ENCODE data around the gene ANO2.

ANO2 gene

DNA sequence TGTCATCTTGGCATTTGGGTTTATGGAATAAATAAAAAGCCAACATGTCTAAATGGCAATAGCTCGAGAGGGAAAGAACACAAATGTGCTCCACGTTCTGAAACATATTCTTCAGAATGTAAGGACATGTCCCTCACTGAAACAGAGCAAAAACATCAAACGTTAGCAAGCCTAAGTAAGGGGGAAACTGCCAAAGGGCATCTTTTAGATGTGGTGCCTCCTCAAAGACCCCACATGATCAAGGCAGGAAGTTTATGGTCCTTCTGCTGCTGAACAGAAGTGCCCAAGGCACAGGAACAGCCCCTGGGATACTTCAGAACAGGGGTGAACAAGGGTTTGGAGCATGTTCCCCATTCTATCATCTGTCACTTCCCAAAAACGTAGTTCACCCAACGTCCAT, 227.0 kb downstream of the ANO2 start:
- Histone ChIP-seq H3K18ac (ENCODE audit: low read length) (no peak overlapping the region), H3K4me3 (ENCODE audit: low read length in 2 of 2) (no peak overlapping the region), H3K23ac (ENCODE audit: low read depth, low read length, poor library complexity) (no peak overlapping the region), H2BK5ac (ENCODE audit: low read length) (no peak overlapping the region), H3K9me3 (replicated peaks in 1 of 2; ENCODE audit: control insufficient read depth in 2 of 2, insufficient read depth in 1 of 2, low read depth in 1 of 2, low read length in 2 of 2) (no peaks in the 10 kb centered on the region), H2BK120ac (ENCODE audit: low read depth, low read length) (no peak overlapping the region), H3K4me1 (ENCODE audit: control insufficient read depth in 2 of 2, insufficient read depth in 1 of 2, low read depth in 1 of 2, low read length in 2 of 2) (peaks cover 7 to 14% of the 10 kb centered on the region in 2 donors), H2BK12ac (ENCODE audit: low read length) (no peak overlapping the region), H3K79me1 (ENCODE audit: low read depth, low read length) (no peaks in the 10 kb centered on the region), H3K27ac (replicated peaks; ENCODE audit: low read length) (no peak overlapping the region), H2BK15ac (ENCODE audit: low read length) (no peak overlapping the region), H3K36me3 (replicated peaks in 1 of 2; ENCODE audit: control insufficient read depth in 2 of 2, insufficient read depth in 2 of 2, low read length in 2 of 2) (no peaks in the 10 kb centered on the region), H4K8ac (ENCODE audit: low read depth, low read length) (no peak overlapping the region), H3K27me3 (ENCODE audit: control insufficient read depth in 3 of 3, insufficient read depth in 3 of 3, low read depth in 1 of 3, low read length in 3 of 3) (no peaks in the 10 kb centered on the region), H2AFZ (ENCODE audit: low read length) (no peak overlapping the region), H4K91ac (ENCODE audit: low read depth, low read length, poor library complexity) (no peak overlapping the region), H3K9ac (ENCODE audit: low read depth, low read length, poor library complexity) (no peak overlapping the region), H3K4me2 (ENCODE audit: insufficient read depth, low read length, poor library complexity, severe bottlenecking) (no peak overlapping the region), H3K4ac (ENCODE audit: low read length) (no peak overlapping the region), H3K14ac (ENCODE audit: low read length) (no peak overlapping the region), H2AK5ac (ENCODE audit: low read depth, low read length) (no peak overlapping the region)
- DNase-seq (ENCODE audit: low spot score) = no peak
- no CpG with 5 or more reads among the region's 5 CpGs for WGBS, 2 donors (ENCODE audit: extremely low coverage in 2 of 2, insufficient read length in 2 of 2, insufficient replicate concordance in 1 of 2)

DNA sequence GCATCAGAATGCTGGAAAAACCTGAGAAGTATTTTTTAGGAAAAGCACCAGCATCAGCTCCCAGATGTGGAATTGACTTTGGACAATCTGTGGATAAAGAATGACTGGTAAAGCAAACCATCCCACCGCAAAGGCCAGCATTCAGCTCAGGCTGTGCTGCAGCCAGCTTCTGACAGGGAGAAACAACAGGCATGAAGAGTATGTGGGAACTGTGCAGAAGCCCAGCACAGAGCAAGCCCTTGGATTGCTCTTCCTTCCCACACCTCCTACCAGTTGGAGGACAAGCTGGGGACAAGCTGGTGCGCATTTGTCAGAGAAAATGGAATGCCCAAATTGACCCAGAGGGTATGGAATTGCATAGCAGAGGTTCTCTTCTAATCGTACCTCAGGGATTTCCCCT, 228.1 kb downstream of the ANO2 start:
- H2AK5ac ChIP-seq (ENCODE audit: low read depth, low read length) = no peak overlapping the region
- no peak overlapping the region for H3K4ac ChIP-seq (ENCODE audit: low read length)
- H2AFZ ChIP-seq (ENCODE audit: low read length) = no peak overlapping the region
- H2BK120ac ChIP-seq (ENCODE audit: low read depth, low read length) = no peak overlapping the region
- H3K9me3 ChIP-seq (replicated peaks in 1 of 2; ENCODE audit: control insufficient read depth in 2 of 2, insufficient read depth in 1 of 2, low read depth in 1 of 2, low read length in 2 of 2) = no peaks in the 10 kb centered on the region
- no peak overlapping the region for H4K91ac ChIP-seq (ENCODE audit: low read depth, low read length, poor library complexity)
- WGBS, 2 donors (ENCODE audit: extremely low coverage in 2 of 2, insufficient read length in 2 of 2, insufficient replicate concordance in 1 of 2) = no CpG with 5 or more reads among the region's 3 CpGs
- H3K4me2 ChIP-seq (ENCODE audit: insufficient read depth, low read length, poor library complexity, severe bottlenecking) = no peak overlapping the region
- H2BK12ac ChIP-seq (ENCODE audit: low read length) = no peak overlapping the region
- H3K23ac ChIP-seq (ENCODE audit: low read depth, low read length, poor library complexity) = no peak overlapping the region
- H3K9ac ChIP-seq (ENCODE audit: low read depth, low read length, poor library complexity) = no peak overlapping the region
- no peak overlapping the region for H3K18ac ChIP-seq (ENCODE audit: low read length)
- no peaks in the 10 kb centered on the region for H3K79me1 ChIP-seq (ENCODE audit: low read depth, low read length)
- H3K4me1 ChIP-seq (ENCODE audit: control insufficient read depth in 2 of 2, insufficient read depth in 1 of 2, low read depth in 1 of 2, low read length in 2 of 2) = peaks cover 4 to 14% of the 10 kb centered on the region in 2 donors
- no peaks in the 10 kb centered on the region for H3K36me3 ChIP-seq (replicated peaks in 1 of 2; ENCODE audit: control insufficient read depth in 2 of 2, insufficient read depth in 2 of 2, low read length in 2 of 2)
- no peaks in the 10 kb centered on the region for H3K27me3 ChIP-seq (ENCODE audit: control insufficient read depth in 3 of 3, insufficient read depth in 3 of 3, low read depth in 1 of 3, low read length in 3 of 3)
- no peak overlapping the region for H2BK15ac ChIP-seq (ENCODE audit: low read length)
- no peak overlapping the region for H2BK5ac ChIP-seq (ENCODE audit: low read length)
- no peak overlapping the region for H3K14ac ChIP-seq (ENCODE audit: low read length)
- no peak overlapping the region for H3K4me3 ChIP-seq (ENCODE audit: low read length in 2 of 2)
- no peak for DNase-seq (ENCODE audit: low spot score)
- no peak overlapping the region for H4K8ac ChIP-seq (ENCODE audit: low read depth, low read length)
- H3K27ac ChIP-seq (replicated peaks; ENCODE audit: low read length) = no peak overlapping the region

DNA sequence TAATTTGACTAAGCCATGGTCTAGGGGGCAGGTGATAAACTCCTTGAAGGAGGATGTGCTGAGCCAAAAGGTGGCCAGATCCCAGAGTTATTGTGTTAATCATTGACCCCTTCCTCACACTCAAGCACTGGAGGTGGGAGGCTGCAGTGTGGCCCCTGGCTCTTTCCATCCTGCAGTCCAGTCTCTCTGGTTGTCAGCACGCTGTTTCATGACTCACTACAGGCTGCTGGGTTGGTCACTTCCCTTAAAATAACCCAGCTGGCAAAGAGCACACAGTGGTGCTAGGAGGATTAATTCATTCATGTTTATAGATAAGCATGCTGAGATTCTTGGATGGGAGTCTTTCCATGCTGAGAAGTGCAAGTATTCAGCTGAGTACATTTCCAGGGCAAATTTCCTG, 228.9 kb downstream of the ANO2 start:
- H3K9ac ChIP-seq (ENCODE audit: low read depth, low read length, poor library complexity) = no peak overlapping the region
- no peak overlapping the region for H2AFZ ChIP-seq (ENCODE audit: low read length)
- H3K27ac ChIP-seq (replicated peaks; ENCODE audit: low read length) = no peak overlapping the region
- no peak overlapping the region for H2BK15ac ChIP-seq (ENCODE audit: low read length)
- no peak overlapping the region for H2BK5ac ChIP-seq (ENCODE audit: low read length)
- H3K79me1 ChIP-seq (ENCODE audit: low read depth, low read length) = no peaks in the 10 kb centered on the region
- H4K8ac ChIP-seq (ENCODE audit: low read depth, low read length) = no peak overlapping the region
- H3K4ac ChIP-seq (ENCODE audit: low read length) = no peak overlapping the region
- no peak overlapping the region for H4K91ac ChIP-seq (ENCODE audit: low read depth, low read length, poor library complexity)
- no CpG with 5 or more reads among the region's 1 CpG for WGBS, 2 donors (ENCODE audit: extremely low coverage in 2 of 2, insufficient read length in 2 of 2, insufficient replicate concordance in 1 of 2)
- peaks cover 4 to 14% of the 10 kb centered on the region in 2 donors for H3K4me1 ChIP-seq (ENCODE audit: control insufficient read depth in 2 of 2, insufficient read depth in 1 of 2, low read depth in 1 of 2, low read length in 2 of 2)
- no peak overlapping the region for H3K4me2 ChIP-seq (ENCODE audit: insufficient read depth, low read length, poor library complexity, severe bottlenecking)
- no peak overlapping the region for H3K23ac ChIP-seq (ENCODE audit: low read depth, low read length, poor library complexity)
- no peak overlapping the region for H2BK12ac ChIP-seq (ENCODE audit: low read length)
- no peak overlapping the region for H2AK5ac ChIP-seq (ENCODE audit: low read depth, low read length)
- H3K4me3 ChIP-seq (ENCODE audit: low read length in 2 of 2) = no peak overlapping the region
- no peak overlapping the region for H3K14ac ChIP-seq (ENCODE audit: low read length)
- H3K27me3 ChIP-seq (ENCODE audit: control insufficient read depth in 3 of 3, insufficient read depth in 3 of 3, low read depth in 1 of 3, low read length in 3 of 3) = no peaks in the 10 kb centered on the region
- H3K18ac ChIP-seq (ENCODE audit: low read length) = no peak overlapping the region
- DNase-seq (ENCODE audit: low spot score) = no peak
- H3K36me3 ChIP-seq (replicated peaks in 1 of 2; ENCODE audit: control insufficient read depth in 2 of 2, insufficient read depth in 2 of 2, low read length in 2 of 2) = no peaks in the 10 kb centered on the region
- no peak overlapping the region for H2BK120ac ChIP-seq (ENCODE audit: low read depth, low read length)
- no peaks in the 10 kb centered on the region for H3K9me3 ChIP-seq (replicated peaks in 1 of 2; ENCODE audit: control insufficient read depth in 2 of 2, insufficient read depth in 1 of 2, low read depth in 1 of 2, low read length in 2 of 2)

DNA sequence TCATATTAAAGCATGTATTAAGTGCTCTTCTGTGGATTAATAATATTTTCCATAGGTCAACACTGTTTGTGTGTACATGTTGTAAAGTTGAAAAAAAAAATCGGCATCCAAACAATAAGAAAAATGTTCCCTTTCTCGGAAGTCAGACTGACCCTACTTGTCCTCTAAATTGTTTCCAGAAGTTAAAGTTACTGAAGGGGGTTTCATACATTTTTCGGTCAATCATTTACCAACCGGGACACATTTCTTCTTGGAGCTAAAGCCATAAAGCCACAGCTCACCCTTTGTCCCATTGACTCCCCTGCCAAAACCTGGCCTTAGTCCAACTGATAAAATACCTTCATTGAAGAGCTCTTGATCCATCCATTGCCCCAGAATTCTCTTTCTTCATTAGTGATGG, 230.0 kb downstream of the ANO2 start:
- Histone ChIP-seq H3K27me3 (ENCODE audit: control insufficient read depth in 3 of 3, insufficient read depth in 3 of 3, low read depth in 1 of 3, low read length in 3 of 3) (no peaks in the 10 kb centered on the region), H3K4ac (ENCODE audit: low read length) (no peak overlapping the region), H3K23ac (ENCODE audit: low read depth, low read length, poor library complexity) (no peak overlapping the region), H3K27ac (replicated peaks; ENCODE audit: low read length) (no peak overlapping the region), H2BK12ac (ENCODE audit: low read length) (no peak overlapping the region), H3K79me1 (ENCODE audit: low read depth, low read length) (no peaks in the 10 kb centered on the region), H3K9ac (ENCODE audit: low read depth, low read length, poor library complexity) (no peak overlapping the region), H2AK5ac (ENCODE audit: low read depth, low read length) (no peak overlapping the region), H3K18ac (ENCODE audit: low read length) (no peak overlapping the region), H4K8ac (ENCODE audit: low read depth, low read length) (no peak overlapping the region), H2AFZ (ENCODE audit: low read length) (no peak overlapping the region), H3K4me1 (ENCODE audit: control insufficient read depth in 2 of 2, insufficient read depth in 1 of 2, low read depth in 1 of 2, low read length in 2 of 2) (peaks cover 2 to 8% of the 10 kb centered on the region in 2 donors), H2BK120ac (ENCODE audit: low read depth, low read length) (no peak overlapping the region), H2BK15ac (ENCODE audit: low read length) (no peak overlapping the region), H3K4me2 (ENCODE audit: insufficient read depth, low read length, poor library complexity, severe bottlenecking) (no peak overlapping the region), H4K91ac (ENCODE audit: low read depth, low read length, poor library complexity) (no peak overlapping the region), H3K14ac (ENCODE audit: low read length) (no peak overlapping the region), H3K4me3 (ENCODE audit: low read length in 2 of 2) (no peak overlapping the region), H3K9me3 (replicated peaks in 1 of 2; ENCODE audit: control insufficient read depth in 2 of 2, insufficient read depth in 1 of 2, low read depth in 1 of 2, low read length in 2 of 2) (no peaks in the 10 kb centered on the region), H3K36me3 (replicated peaks in 1 of 2; ENCODE audit: control insufficient read depth in 2 of 2, insufficient read depth in 2 of 2, low read length in 2 of 2) (no peaks in the 10 kb centered on the region), H2BK5ac (ENCODE audit: low read length) (no peak overlapping the region)
- DNase-seq (ENCODE audit: low spot score) = no peak
- no CpG with 5 or more reads among the region's 4 CpGs for WGBS, 2 donors (ENCODE audit: extremely low coverage in 2 of 2, insufficient read length in 2 of 2, insufficient replicate concordance in 1 of 2)
